SHP77 (cell line): ENCODE measurements around the gene LRRC3.

Experiments
- DNase-seq, 2 experiments: peaks; one replicate each; lab custom pipeline; 2025; lab: John Stamatoyannopoulos, UW

The LRRC3 gene

GRCh38 chr21:44479556-44480199 is 24.4 kb downstream of the LRRC3 start:
- peak in 1 of 2 experiments; percentile 18 for DNase-seq

- DNase-seq: no peak
Observed at GRCh38 chr21:44480200-44481053, 25.1 kb downstream of the LRRC3 start.

GRCh38 chr21:44482581-44483287 is 27.4 kb downstream of the LRRC3 start:
- no peak for DNase-seq

- DNase-seq: no peak
Observed at GRCh38 chr21:44483288-44484237, 28.3 kb downstream of the LRRC3 start.

GRCh38 chr21:44484498-44485253 is 29.4 kb downstream of the LRRC3 start:
- no peak for DNase-seq

- DNase-seq: no peak
Observed at GRCh38 chr21:44485254-44485793, 30.0 kb downstream of the LRRC3 start.

- no peak for DNase-seq
Observed at GRCh38 chr21:44485796-44486195, 30.5 kb downstream of the LRRC3 start.

GRCh38 chr21:44486302-44486701 is 31.0 kb downstream of the LRRC3 start:
- DNase-seq: no peak

GRCh38 chr21:44487831-44488230 is 32.5 kb downstream of the LRRC3 start:
- peak in 1 of 2 experiments; percentile 18 for DNase-seq

- DNase-seq: no peak
Observed at GRCh38 chr21:44489962-44490361, 34.7 kb downstream of the LRRC3 start.

- no peak for DNase-seq
Observed at GRCh38 chr21:44490405-44490804, 35.1 kb downstream of the LRRC3 start.

- no peak for DNase-seq
Observed at GRCh38 chr21:44490816-44491215, 35.5 kb downstream of the LRRC3 start.

- DNase-seq: no peak
Observed at GRCh38 chr21:44492567-44493385, 37.5 kb downstream of the LRRC3 start.

- no peak for DNase-seq
Observed at GRCh38 chr21:44494418-44494817, 39.1 kb downstream of the LRRC3 start.

GRCh38 chr21:44494956-44495355 is 39.6 kb downstream of the LRRC3 start:
- DNase-seq: no peak

- no peak for DNase-seq
Observed at GRCh38 chr21:44495611-44496563, 40.6 kb downstream of the LRRC3 start.

- no peak for DNase-seq
Observed at GRCh38 chr21:44496564-44497550, 41.5 kb downstream of the LRRC3 start.
